Measurements from ENCODE around the gene BRSK2. TPM values are rescaled to one million over a fixed set of nuclear protein-coding genes. Genes with fewer than 3 reads are reported as not detected.

Gene BRSK2
- total RNA-seq, 1 donor from 2014 or later: 59.9 TPM

DNA sequence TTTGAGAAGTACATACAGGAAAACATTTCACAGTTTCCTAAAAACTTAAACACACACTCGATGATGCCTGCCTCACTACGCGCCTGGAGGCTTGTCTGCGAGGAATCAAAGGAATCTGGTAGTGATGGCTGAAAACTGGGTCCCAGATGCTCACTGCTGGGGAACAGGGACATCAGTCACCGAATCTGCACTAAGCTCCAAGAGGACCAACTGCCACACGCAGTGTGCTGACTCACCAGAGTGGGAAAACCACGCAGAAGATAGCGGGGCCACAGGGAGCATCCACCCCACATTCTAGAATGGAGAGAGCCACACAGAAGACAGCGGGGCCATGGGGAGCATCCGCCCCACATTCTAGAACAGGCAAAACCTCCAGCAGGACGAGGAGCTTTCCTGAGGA is 121.2 kb downstream of the BRSK2 start:
- no peak for DNase-seq (ENCODE audit: low read depth, low spot score)
- no peak overlapping the region for H3K27ac Mint-ChIP-seq (ENCODE audit: unreplicated experiment)
- H3K4me1 Mint-ChIP-seq: peaks cover 27% of the 10 kb centered on the region
- H3K27me3 Mint-ChIP-seq (ENCODE audit: low read depth): no peaks in the 10 kb centered on the region
- no peaks in the 10 kb centered on the region for H3K36me3 Mint-ChIP-seq (ENCODE audit: low read depth)
- H3K9me3 Mint-ChIP-seq: no peaks in the 10 kb centered on the region
- TF ChIP-seq, protein P1, sequence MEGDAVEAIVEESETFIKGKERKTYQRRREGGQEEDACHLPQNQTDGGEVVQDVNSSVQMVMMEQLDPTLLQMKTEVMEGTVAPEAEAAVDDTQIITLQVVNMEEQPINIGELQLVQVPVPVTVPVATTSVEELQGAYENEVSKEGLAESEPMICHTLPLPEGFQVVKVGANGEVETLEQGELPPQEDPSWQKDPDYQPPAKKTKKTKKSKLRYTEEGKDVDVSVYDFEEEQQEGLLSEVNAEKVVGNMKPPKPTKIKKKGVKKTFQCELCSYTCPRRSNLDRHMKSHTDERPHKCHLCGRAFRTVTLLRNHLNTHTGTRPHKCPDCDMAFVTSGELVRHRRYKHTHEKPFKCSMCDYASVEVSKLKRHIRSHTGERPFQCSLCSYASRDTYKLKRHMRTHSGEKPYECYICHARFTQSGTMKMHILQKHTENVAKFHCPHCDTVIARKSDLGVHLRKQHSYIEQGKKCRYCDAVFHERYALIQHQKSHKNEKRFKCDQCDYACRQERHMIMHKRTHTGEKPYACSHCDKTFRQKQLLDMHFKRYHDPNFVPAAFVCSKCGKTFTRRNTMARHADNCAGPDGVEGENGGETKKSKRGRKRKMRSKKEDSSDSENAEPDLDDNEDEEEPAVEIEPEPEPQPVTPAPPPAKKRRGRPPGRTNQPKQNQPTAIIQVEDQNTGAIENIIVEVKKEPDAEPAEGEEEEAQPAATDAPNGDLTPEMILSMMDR (conservative IDR thresholded peaks at IDR 0.05): no peak
- H3K4me3 Mint-ChIP-seq: no peak overlapping the region

DNA sequence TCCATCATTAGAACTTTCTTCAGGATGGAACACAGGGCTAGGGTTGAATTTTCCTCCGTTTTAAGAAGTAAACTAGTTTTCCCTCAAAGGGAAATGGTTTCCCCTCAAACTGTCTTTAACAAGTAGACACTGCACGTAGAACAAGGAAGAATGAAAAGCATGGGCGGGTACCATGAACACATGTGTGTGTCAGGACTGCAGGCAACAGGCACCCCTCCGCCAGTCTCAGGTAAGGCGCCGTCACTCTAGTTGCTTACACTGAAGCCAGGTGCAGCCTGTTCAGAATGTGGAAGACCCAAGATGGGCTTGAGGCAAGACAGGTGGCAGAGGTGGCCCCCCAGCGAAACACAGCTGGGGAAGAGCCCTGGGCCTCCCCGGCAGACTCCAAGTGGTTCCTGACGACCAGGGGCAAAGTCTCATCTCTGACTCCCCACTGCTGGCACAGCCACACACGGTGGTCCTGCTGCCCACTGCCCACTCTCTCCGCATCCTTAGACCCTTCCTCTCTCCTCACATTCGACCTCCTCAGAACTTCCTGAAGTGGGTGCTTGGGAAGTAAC is 122.3 kb downstream of the BRSK2 start:
- DNase-seq (ENCODE audit: low read depth, low spot score): no peak
- no peaks in the 10 kb centered on the region for H3K9me3 Mint-ChIP-seq
- TF ChIP-seq, protein P1 (conservative IDR thresholded peaks at IDR 0.05): no peak
- no peak overlapping the region for H3K4me3 Mint-ChIP-seq
- peaks cover 27% of the 10 kb centered on the region for H3K4me1 Mint-ChIP-seq
- H3K36me3 Mint-ChIP-seq (ENCODE audit: low read depth): no peaks in the 10 kb centered on the region
- H3K27ac Mint-ChIP-seq (ENCODE audit: unreplicated experiment): no peak overlapping the region
- H3K27me3 Mint-ChIP-seq (ENCODE audit: low read depth): no peaks in the 10 kb centered on the region

Other genes with a start within 250 kb of the BRSK2 start
- not detected in 2 replicates for gene MUC5AC, start 232.0 kb upstream of the BRSK2 start, total RNA-seq
- gene MUC5B, start 166.9 kb upstream of the BRSK2 start, total RNA-seq: 0.36 and 0.42 TPM in 2 replicates
- 38.0 and 40.3 TPM in 2 replicates for gene TOLLIP, start 80.3 kb upstream of the BRSK2 start, total RNA-seq
- 17.3 and 19.3 TPM in 2 replicates for gene MOB2, start 96.8 kb downstream of the BRSK2 start, total RNA-seq
- gene DUSP8, start 182.3 kb downstream of the BRSK2 start, total RNA-seq: 8.4 and 10.1 TPM in 2 replicates
- gene KRTAP5-1, start 195.3 kb downstream of the BRSK2 start, total RNA-seq: not detected in 2 replicates
- gene KRTAP5-2, start 208.4 kb downstream of the BRSK2 start, total RNA-seq: not detected in 2 replicates
- not detected in 2 replicates for gene KRTAP5-3, start 218.5 kb downstream of the BRSK2 start, total RNA-seq
- not detected in 2 replicates for gene KRTAP5-4, start 232.2 kb downstream of the BRSK2 start, total RNA-seq
- gene KRTAP5-5, start 239.8 kb downstream of the BRSK2 start, total RNA-seq: not detected in 2 replicates